GM15510 (cell line): ENCODE results near the gene ZNF862.

Experiments
- POLR2A ChIP-seq: IDR thresholded peaks from 3 replicates; pipeline ENCODE4 v1.6.1; 2011; ENCODE audit warnings: borderline replicate concordance; ENCODE audit not compliant: insufficient read length; ENCODE audit errors: extremely low read depth

The ZNF862 gene

DNA sequence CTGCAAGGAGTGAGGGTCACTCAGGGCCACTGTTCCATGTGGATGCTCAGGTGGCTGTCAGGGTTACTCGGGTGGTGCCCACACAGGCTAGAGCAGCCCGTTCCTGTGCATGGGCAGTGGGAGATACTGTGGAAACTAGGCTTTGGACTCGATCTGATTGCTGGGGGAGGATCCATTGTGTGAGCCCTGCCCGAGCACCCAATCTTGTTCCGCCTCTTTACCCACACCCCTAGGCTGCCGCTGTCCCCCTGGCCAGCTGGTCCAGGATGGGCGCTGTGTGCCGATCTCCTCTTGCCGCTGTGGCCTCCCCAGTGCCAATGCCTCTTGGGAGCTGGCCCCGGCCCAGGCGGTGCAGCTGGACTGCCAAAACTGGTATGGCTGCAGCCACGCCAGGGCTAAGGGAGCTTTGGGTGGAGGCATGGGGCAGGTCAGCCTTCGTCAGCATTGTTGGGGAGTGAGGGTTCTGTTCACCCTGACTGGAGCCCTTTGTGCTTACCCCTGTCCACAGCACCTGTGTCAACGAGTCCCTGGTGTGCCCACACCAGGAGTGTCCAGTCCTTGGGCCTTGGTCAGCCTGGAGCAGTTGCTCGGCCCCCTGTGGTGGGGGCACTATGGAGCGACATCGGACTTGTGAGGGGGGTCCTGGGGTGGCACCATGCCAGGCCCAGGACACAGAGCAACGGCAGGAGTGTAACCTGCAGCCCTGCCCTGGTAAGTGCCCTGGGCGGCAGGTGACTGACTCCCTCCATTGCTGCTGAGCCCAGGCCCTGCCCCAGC, 12.4 kb upstream of the ZNF862 start:
- TF ChIP-seq POLR2A = no peak

DNA sequence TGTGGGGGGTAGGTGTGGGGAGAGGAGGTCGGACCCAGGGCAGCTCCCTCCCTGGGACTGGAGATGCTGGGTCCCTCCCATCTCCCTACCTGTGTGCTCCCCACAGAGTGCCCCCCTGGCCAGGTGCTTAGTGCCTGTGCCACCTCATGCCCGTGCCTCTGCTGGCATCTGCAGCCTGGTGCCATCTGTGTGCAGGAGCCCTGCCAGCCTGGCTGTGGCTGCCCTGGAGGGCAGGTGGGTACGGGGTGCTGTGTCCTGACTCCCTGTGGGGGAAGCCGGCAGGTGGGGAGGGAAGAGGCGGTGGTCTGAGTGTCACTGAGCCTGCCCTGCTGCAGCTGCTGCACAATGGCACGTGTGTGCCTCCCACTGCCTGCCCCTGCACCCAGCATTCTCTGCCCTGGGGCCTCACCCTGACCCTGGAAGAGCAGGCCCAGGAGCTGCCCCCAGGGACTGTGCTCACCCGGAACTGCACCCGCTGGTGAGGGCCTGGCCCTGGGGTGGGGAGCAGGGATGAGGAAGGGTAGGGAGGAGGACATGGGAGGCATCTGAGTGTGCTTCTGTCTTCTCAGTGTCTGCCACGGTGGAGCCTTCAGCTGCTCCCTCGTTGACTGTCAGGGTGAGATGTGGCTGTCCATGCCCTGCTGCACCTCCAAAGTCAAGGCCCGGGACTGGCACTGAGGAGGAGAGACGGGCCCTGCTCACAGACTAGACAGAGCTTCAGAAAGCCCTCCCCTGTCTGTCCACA, 11.7 kb upstream of the ZNF862 start:
- TF ChIP-seq POLR2A = no peak

- no peak for TF ChIP-seq POLR2A
Observed at GRCh38 chr7:149827089-149827981, 10.8 kb upstream of the ZNF862 start.

GRCh38 chr7:149828357-149829309, 9.5 kb upstream of the ZNF862 start:
- TF ChIP-seq POLR2A = no peak

DNA sequence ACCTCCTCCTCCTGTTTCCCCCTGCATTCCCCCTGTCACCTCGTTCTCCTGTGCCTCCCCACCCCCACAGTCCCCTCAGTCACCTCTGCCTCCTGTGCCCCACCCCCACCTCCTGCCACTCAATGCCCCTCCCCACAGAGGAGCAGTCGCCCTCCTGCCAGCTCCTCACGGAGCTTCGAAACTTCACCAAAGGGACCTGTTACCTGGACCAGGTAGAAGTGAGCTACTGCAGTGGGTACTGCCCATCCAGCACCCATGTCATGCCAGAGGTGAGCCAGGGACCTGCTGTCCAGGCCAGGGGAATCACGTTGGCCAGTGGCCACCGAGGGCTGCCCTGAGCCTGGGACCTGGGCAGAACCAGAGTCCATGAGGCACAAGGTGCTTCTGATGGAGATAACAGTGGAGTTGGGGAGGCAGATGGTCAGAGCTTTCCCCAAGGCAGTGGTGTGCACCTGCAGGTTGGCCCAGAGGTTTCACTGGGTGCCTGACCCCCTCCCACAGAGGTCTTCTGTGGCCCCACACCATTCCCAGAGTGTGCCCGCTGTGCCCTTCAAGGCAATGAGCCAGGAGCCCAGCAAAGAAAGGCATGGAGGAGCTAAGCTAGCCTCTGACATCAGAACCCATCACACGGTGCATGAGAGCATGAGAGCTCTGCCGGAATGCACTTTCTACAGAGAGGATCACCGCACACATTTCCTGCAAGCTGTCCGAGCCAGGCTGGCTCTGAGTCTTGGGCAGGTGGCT, 7.0 kb upstream of the ZNF862 start:
- TF ChIP-seq POLR2A = no peak

DNA sequence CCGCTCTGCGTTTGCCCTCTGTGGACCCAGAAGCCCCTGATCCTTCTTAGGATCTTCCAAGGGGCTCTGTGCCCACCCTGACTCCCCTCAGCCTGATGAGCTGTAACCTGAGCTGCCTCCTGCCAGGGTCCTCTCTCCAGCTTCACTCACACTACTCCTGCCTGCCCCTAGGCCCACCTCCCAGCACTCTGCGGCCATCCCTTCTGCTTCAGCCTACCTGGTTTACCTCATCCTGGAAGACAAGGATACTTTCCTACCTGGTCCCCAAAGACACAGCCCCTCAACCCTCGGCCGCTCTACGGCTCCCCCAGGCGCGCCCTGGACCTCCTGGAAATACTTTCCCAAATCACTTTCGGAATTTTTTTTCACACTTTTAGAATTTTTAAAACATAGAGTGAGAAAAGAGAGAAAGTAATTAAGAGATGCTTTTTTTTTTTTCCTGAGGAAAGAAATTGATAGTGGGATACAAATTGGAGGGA, 6.4 kb upstream of the ZNF862 start:
- TF ChIP-seq POLR2A = no peak

- TF ChIP-seq POLR2A = no peak
Observed at GRCh38 chr7:149832332-149833041, 5.7 kb upstream of the ZNF862 start.

DNA sequence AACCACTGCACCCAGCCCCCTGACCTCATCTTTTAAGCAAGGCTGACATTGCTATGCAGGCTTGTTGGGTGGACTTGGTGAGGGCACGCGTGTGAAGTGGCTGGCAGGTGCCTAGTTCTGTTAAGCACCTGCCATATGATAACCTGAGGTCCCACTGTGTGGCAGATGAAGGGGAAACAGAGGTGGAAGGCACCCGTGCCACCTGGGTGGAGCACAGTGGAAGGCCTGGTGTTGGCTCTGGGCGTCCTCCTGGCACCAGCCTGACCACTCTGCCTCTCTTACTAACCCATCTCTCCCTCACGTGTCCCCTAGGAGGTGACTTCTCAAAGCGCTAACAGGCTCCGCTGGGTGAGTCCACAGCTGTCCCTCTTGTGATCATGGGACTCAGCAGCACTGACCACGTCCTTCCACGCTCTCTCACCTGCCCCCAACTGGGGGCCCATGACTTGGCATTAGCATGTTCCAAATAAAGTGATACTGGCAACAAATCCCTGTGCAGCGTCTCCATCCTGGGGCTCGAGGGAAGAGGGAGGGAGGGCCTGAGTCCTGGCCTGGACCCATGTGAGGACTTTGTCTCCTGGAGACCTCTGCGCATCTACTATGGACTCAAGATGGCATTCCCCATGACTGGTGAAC, 4.6 kb upstream of the ZNF862 start:
- no peak for TF ChIP-seq POLR2A

DNA sequence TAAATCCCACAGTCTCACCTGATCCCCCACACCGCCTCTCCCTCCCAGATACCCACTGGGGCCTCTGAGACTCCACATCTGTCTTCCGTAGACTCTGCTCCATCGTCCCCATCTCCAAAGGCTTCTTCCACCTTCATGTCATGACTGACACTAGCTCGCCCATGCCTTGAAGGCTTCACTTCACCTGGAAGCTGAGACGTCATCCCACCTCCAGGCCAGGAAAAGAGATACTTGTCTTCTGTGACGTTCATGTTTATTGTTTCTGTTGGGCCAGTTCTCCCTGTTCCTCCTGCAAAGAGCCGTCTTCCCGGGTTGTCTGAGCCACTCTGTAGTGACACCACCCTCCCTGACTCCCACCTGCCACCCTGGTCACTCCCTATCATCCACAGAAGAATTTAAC, 3.6 kb upstream of the ZNF862 start:
- TF ChIP-seq POLR2A = no peak

- TF ChIP-seq POLR2A = no peak
Observed at GRCh38 chr7:149836434-149836833, 1.7 kb upstream of the ZNF862 start.

GRCh38 chr7:149837564-149838223, 481 bp upstream of the ZNF862 start:
- no peak for TF ChIP-seq POLR2A

DNA sequence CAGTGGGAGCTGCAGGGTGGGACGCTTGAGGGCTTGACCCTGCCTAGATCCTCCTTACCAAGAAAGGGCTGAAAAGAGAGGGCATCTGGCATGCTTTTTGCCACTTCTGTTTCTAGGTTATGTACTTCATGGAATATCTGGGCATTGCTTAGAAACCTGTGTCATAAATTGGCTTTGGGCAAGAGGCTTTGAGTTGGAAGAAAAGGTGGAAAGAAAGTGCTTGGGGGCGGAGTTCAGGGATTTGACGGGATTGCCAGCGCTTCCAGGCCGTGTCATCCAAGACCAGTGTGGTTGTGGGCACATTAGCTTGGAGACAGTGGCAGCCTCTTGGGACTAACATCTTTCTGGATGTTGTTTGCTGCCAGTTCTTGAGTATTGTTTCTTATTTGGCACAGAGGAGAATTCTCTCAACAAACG, 825 bp downstream of the ZNF862 start:
- TF ChIP-seq POLR2A = no peak
